T-helper 22 cell (primary cell): ENCODE results near the gene TLCD5.

Experiments used
- DNase-seq: peaks from one replicate; pipeline ENCODE4 v3.0.0-alpha.2; 2020; ENCODE audit warnings: low read depth

Gene TLCD5

GRCh38 chr11:120308081-120308480 lies 17.0 kb upstream of the TLCD5 start:
- no peak for DNase-seq

- DNase-seq, result no peak
Observed at GRCh38 chr11:120310870-120311269, 14.2 kb upstream of the TLCD5 start.

- DNase-seq, result no peak
Observed at GRCh38 chr11:120314861-120315260, 10.2 kb upstream of the TLCD5 start.

GRCh38 chr11:120316880-120317688 lies 8.0 kb upstream of the TLCD5 start:
- DNase-seq, result no peak

- DNase-seq, result no peak
Observed at GRCh38 chr11:120317689-120318480, 7.2 kb upstream of the TLCD5 start.

GRCh38 chr11:120318906-120319305 lies 6.2 kb upstream of the TLCD5 start:
- no peak for DNase-seq

- DNase-seq, result no peak
Observed at GRCh38 chr11:120326228-120326627, 1.1 kb downstream of the TLCD5 start.

GRCh38 chr11:120326845-120327281 lies 1.8 kb downstream of the TLCD5 start:
- DNase-seq, result no peak

- DNase-seq, result no peak
Observed at GRCh38 chr11:120327311-120327710, 2.2 kb downstream of the TLCD5 start.

GRCh38 chr11:120329556-120329955 lies 4.5 kb downstream of the TLCD5 start:
- DNase-seq, result no peak

- no peak for DNase-seq
Observed at GRCh38 chr11:120330045-120330444, 4.9 kb downstream of the TLCD5 start.

GRCh38 chr11:120331301-120331996 lies 6.3 kb downstream of the TLCD5 start:
- DNase-seq, result no peak

GRCh38 chr11:120332822-120333716 lies 8.0 kb downstream of the TLCD5 start:
- no peak for DNase-seq

- no peak for DNase-seq
Observed at GRCh38 chr11:120333801-120334200, 8.7 kb downstream of the TLCD5 start.

- no peak for DNase-seq
Observed at GRCh38 chr11:120334332-120334731, 9.2 kb downstream of the TLCD5 start.

- peak; percentile 17 for DNase-seq
Observed at GRCh38 chr11:120334894-120335462, 9.9 kb downstream of the TLCD5 start.

GRCh38 chr11:120335556-120335907 lies 10.4 kb downstream of the TLCD5 start:
- no peak for DNase-seq

- peak; percentile 47 for DNase-seq
Observed at GRCh38 chr11:120335908-120336640, 11.0 kb downstream of the TLCD5 start, which contains the start of gene ARHGEF12. Gene ARHGEF12, plus strand, starts transcription at chr11:120336413. Its CDS starts 831 bp downstream, at chr11:120337244.

GRCh38 chr11:120336641-120337354 lies 11.7 kb downstream of the TLCD5 start:
- no peak for DNase-seq
